ENCODE measurements around the gene ZNF628. TPM values are rescaled to one million over a fixed set of nuclear protein-coding genes. Genes with fewer than 3 reads are reported as not detected.

The ZNF628 gene
- total RNA-seq, 1 donor from 2014 or later: 7.4 TPM

DNA sequence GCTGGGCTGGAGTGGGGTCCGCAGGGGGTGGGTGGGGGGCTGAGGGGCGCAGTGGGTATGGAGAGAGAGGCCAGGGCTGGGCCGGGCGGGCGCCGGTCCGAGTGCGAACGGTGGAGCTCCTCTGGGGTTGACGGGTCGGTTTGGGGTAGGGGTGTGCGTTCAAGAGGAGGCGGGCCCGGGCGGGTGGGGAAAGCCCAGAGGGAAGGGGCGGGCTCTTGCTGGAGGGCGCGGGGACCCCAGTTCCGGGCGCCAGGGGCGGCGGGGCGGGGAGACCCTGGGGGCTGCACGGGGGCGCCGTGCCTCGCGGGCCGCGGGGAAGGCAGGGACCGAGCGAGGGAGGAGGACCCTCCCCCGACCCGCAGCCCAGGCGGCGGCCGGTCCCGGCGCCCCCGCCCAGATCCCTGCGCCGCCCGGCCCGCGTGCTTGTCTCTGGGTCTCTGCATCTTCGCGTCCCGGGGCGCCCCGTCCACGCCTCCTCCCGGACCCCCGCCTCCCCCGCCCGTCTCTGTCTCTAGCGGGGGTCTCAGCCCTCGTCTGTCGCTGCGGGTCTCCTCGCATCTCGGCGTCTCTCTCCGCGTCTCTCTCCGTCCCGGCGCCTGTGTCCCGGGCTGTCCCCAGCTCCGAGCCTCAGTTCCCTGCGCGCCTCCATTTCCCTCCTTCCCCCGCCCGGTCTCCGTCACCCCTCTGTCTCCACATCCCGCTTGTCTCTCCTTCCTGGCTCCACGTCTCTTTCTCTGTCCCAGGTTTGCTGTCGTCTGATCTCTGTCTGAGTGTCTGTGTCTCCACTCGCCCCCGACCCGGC lies 25.1 kb upstream of the ZNF628 start:
- DNase-seq (ENCODE audit: low spot score): no peak

DNA sequence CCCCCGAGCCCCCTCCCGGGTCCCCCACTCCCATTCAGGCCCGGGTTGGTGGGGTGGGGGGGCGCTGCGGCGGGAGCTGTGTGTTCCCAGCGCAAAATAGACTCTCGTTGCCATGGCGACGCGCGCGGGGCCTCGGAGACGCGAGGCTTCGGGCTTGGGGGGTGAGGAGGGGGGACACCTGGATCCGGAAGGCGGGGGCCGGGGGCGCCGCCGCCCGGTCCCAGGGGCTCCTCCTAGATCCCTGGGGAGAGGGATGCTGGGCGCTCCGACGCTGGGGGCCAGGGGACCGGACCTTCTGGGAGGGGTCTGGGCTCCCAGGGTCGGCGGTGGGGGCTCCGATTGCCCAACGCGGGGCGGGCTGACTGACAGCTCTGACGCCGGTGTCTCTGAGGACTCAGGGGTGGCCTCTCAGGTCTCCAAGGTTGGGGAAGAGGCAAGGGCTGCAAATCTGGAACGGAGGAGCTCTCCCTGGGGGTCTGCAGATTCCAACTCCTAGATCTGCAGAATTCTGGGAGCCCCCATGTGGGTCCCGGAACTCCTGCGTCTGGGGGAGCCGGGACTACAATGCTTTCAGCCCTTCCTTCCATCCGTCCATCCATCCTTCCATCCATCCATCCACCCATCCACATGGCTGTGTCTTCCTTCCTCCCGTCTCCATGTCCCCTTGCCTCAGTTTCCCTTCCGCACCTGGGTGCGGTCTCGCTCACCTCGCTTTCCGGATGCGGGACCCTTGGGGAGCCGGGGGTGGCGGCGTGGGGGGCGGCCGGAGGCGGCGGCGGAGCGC lies 24.3 kb upstream of the ZNF628 start:
- no peak for DNase-seq (ENCODE audit: low spot score)

DNA sequence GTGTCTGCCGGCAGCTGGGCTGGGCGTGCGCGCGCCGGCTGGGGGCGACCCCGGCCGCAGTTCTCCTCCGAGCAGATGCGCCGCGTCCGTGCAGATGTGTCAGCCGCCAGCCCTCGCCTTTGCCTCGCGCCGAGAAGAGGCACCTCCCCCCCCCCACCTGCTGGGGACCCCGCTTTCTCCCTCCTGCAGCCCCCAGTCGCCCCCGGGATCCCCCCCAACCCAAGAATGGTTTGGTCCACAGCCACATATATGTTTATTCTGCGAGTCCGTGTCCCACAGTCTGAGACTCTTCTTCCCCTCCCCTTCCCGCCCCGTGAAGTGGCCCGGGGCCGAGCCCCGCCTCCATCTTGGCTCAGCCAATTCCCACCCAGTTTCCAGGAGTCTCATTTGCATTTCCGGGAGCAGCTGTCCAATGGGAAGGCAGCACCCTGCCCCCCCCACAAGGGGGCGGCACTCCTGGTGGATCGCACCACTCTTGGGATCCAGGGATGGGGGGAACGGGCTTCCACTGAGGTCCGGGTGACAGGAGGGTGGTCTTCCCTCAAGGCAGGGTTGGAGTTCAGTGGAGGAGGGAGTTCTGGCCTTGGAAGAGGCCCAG lies 23.6 kb upstream of the ZNF628 start:
- DNase-seq (ENCODE audit: low spot score): no peak

DNA sequence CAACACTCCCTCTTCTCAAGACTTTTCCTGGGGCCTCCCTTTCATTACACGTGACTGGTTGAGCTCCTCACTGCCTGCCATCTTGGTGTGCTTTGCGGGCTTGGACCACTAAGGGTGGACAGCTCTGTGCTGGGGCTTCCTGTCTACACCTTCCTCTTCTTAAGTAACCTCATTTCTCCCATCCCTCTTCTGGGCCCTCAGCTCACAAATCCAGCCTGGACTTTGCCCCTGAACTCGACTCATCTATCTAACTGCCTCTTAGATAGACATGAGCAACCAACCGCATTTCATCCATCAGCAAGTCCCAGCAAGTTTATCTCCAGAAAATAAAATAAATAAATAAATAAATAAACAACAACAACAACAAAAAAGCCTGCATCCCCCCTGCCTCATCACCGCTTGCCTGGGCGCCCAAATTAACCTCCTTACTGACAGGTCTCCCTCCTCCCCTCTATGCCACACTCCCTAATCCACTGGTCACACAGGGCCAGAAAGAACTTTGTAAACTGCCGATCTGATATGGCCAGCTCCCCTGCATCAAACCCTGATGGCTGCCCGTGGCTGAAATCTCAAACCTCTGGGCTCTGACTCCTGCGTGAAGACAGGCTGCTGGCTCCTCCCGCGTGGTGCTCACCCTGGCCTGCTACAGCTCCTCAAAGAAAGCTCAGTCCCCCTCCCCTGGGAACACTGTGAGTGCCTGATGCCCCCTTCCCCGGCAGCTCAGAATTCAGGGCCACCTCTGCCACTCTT lies 22.7 kb upstream of the ZNF628 start:
- no peak for DNase-seq (ENCODE audit: low spot score)

DNA sequence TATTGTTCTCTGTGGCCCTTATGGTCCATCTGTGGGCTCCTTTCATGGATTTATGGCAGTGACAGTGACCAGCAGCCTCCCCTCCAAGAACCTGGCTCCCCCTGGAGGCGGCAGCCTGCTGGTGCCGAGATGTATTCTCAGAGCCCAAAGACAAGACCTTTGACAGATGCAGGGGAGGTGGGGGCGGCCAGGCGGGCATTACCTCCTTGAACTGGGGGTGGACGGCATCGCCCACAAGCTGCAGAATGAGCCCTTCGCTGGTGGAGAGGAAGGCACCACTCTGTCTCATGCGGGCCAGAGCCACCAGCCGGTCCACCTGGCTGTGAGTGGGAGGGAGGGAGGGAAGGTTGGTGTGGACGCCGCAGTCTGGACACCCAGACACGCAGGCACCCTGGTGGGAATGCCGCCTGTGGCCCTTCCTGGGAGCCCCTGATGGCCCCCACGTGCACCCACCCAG lies 21.6 kb upstream of the ZNF628 start:
- no peak for DNase-seq (ENCODE audit: low spot score)

DNA sequence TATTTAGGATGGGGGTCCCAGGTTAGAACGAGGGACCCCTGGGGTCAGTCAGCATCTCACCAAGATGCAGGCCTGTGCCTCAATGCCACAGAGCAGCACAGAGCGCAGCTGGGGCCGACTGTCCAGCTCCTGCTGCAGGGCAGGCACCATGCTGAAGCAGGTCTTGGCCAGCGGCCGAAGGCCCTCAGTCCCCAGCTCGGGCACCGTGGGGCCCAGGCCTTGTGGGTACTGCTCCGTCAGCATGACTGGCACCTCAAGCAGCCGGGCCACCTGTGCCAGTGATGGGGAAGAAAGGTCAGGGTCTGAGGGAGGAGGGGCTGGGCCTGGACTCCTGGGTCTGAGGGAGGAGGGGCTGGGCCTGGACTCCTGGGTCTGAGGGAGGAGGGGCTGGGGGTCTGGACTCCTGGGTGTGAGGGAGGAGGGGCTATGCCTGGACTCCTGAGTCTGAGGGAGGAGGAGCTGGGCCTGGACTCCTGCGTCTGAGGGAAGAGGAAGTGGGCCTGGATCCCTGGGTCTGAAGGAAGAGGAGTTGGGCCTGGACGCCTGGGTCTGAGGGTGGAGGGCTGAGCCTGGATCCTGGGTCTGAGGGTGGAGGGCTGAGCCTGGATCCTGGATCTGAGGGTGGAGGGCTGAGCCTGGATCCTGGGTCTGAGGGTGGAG lies 20.7 kb upstream of the ZNF628 start:
- DNase-seq (ENCODE audit: low spot score): no peak

DNA sequence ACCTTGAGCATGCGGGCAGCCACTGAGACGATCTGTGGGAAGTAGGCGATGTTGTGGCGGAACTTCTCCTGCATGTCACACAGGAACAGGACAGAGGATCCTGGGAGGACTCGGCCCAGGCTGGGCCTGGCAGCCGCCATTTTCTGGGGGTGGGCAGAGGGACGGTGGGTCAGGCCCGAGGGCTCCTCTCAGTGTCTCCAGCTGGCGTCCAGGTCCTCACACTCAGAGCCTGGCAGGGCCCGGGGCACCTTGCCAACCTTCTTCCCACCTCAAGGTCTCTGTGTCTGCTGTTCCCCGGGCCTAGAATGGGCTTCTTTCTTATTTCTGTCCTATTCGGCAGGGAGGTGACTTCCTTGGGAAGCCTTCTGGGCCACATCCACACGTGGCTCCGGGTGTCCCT lies 20.1 kb upstream of the ZNF628 start:
- DNase-seq (ENCODE audit: low spot score): no peak

DNA sequence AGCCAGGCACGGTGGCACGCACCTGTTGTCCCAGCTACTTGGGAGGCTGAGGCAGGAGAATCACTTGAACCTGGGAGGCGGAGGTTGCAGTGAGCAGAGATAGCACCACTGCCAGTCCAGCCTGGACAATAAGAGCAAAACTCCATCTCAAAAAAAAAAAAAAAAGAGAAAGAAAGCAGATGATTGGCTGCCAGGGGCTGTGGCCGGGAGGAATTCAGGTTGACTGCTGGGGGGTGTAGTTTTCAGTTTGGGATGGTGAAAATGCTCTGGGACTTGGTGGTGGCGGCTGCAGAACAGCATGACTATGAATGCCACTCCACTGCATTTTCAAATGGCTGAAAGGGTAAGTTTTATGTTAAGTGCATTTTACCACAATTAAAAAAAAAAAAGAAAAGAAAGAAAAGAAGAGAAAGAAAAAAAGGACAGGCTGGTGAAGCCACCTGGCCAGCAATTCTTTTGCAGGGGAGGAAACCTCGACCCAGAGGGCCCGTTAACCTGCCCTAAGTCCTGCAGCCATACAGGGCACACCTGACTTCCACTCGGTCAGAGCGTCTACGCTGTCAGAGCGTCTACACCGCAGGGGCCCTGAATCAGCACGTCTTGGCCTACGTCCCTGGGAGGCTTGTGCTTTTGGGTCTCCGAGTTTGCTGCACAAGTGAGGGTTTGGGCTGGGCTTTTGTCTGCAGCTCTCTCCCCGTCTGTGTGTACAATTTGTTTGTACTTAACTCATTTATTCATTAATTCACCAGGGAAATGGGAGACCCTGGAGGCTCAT lies 18.5 kb upstream of the ZNF628 start:
- no peak for DNase-seq (ENCODE audit: low spot score)

DNA sequence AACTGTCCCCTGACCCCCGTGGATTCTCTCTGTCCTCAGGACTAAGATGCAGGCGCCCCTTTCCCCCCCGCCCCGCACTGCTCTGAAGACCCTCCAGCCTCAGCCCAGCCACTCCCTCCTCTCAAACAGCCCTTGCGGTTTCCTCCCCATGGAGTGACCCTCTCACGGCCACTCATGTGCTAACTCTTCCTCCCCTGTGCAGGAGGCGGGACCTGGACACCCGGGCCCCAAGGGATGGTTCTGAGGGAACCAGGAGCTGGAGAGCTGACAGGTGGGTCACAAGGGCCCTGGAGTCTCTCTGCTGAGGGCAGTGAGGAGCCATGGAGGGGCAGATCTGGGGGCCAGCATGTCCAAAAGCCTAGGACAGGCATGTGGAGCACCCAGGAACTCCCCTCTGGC lies 16.9 kb upstream of the ZNF628 start:
- DNase-seq (ENCODE audit: low spot score): no peak

DNA sequence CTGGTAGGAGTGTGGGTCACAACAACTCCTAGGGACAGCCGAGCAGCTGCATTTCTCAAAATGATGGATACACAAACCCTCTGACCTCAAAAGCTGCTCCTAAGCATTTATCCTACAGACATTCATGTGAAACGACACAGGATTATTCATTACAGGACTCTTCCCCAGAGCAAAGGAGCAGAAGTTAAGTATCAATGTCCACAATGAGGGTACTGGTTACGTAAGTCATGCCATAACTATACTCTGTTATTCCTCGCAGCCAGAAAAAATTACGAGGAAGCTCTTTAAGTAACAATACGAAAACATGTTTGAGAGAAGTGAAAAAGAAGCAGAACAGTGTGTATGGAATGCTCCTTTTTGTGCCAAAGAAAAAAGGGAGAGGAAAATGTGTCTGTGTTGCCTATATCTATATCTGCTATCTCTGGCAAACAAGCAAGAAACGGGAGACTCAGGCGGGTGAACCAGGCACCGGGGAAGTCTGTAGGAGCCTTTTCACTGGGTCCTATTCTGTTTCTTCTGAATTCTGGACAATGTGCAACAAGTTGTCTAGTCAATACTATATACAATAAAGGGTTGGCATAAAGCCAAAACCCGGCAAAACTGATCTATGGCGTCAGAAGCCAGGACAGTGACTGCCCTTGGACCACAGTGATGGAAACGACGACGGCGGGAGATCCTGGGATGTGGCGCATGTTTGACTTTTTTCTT lies 16.3 kb upstream of the ZNF628 start:
- DNase-seq (ENCODE audit: low spot score): no peak

DNA sequence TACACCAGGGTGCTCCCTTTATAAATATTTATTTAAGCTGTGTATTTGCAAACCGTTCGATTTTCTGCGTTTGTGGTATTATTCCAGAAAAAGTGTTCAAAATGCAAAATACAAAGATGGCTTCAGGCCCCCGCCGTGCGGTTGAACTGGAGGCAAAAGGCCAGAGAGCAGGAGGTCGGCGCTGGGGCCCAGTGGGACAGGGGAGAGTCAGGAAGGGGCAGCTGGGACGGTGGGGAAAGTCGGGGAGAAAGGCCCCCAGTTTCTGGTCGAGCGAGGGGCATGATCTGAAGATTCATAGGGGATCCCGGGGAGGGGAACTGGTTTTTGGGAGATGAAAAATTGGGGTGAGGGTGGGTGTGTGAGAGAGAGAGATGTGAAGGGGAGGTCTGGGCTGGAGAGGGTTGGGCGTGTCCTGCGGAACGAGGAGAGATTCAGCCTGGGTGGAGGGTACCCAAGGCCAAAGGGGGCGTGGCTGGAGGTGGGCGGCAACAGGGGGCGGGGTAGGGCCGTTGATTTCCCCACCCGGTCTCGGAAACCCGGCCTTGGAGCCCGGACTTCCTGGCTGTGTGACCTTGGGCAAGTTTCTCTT lies 15.7 kb upstream of the ZNF628 start:
- peak; percentile 91 for DNase-seq (ENCODE audit: low spot score)

DNA sequence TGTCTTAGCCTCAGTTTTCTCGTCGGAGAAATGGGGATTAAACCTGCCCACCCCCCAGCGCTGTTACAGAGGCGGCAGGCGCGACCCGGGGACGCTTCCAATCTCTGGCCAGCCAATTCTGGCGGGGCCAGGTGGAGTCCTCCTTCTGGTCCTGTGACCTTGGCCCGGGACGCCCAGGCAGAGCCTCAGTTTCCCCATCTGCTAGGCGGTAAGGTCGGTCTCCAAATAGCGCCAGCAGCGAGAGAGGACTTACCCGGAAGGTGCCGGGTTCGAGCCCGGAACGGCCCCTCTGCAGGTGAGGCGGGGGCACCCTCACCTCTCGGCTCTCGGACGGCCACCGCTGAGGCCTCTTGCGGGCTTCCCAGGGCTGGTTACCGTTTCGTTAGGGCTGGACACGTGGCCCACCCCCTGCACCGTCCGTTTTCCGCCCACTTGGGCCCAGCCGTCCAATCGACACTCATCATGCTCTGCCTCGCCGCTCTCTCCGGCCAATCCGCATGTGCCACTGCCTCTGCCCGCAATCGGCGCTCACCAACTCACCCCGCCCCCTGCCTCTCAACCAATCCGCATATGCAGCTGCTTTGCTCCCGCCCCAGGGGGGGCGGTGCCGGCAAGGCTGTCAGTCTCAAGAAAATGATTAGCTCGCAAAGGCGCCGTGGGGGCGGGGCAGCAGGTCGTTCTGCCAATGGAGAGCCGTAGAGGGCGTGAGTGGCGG lies 15.0 kb upstream of the ZNF628 start, which contains the start of gene ISOC2:
Gene ISOC2, minus strand, starts transcription at position 384 of the 715 bp plus-strand sequence. CDS start 5,156 bp downstream, outside the sequence.
- peak; percentile 100 for DNase-seq (ENCODE audit: low spot score)

DNA sequence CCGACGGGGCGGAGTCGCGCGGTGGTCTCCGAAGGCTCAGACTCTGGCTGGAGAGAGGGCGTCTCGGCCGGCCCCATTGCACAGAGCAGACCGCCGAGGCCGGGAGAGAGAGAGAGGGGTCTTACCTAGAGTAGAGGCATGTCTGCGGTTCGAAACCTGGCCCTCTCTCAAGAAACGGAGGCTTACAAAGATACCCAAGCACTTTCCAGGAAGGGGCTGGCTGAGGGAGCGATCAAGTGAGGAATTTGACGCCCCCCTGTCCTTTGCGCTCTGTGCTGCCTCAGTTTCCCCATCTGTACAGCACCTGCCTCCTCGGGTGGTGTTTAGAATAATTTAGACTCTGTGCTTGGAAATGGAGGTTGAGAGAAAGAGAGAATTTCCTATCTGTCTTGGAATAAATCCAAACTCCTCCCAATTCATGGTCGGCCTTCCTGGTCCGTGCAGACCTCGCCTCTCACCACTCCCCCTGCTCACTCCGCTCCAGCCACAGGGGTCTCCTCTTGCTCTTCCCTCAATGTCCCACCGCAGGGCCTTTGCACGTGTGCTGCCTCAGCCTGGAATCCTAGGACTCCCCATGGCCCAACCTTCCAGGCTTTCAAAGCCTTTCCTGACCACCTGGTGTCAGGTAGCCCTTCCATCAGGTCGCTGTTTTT lies 14.3 kb upstream of the ZNF628 start:
- no peak for DNase-seq (ENCODE audit: low spot score)

DNA sequence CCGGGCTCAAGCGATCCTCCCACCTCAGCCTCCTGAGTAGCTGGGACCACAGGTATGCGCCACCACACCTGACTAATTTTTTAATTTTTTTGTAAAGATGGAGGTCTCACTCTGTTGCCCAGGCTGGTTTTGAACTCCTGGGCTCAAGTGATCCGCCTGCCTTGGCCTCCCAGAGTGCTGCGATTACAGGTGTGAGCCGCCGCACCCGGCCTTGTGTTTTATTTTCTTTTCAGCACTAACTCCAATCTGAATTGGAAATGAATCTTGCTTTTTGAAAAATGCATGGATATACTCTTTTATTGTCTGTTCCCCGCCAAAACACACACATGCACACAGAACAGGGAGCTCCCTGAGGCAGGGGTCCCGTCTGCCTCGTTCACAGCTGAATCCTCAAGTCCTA lies 13.7 kb upstream of the ZNF628 start:
- DNase-seq (ENCODE audit: low spot score): no peak

DNA sequence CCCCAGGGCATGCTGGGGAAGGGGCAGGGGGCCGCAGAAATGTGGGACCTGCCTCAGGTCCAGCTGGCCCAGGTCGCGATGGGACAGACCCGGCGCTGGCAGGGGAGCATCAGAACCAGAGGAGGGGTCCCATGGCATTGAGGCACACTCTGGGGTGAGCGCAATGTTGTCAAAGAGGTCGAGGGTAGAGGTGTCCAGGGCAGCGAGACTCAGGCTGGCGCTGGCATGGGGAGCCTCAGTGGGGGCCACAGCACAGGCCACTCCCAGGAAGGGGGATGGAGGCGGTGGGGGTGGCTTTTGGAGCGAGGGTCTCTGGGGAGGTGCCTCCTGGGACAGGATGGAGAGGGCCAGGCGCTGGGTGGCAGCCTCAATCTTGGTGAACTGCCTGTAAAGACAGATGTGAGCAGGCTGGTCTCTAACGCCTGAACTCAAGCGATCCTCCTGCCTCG lies 12.8 kb upstream of the ZNF628 start:
- DNase-seq (ENCODE audit: low spot score): no peak

DNA sequence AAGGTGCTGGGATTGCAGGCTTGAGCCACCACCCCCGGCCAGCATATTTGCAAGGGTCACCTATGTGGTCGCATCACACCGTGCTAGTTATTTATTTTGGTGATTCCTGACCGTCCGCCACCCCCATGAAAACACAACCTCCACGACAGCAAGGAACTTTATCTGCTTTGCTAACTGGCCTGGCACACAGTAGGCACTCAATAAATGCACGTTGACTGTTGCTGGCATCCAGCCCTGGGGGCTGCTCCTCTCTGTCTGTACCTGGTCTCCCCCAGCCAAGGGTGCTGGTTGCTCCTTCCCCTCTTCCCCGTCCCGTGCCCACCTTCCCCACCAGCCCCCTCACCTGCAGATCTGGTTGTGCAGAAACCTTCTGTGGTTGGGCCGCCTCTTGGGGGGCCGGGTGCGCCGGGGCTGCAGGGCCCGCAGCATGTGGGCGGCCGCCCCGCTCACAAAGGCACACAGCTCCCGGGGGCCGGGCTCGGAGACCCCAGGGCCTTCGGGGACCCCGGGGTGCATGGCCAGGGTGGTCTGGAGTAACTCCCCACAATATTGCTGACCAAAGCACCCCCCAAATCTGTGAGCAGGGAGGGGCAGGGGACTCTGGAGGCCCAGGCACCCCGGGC lies 12.3 kb upstream of the ZNF628 start:
- DNase-seq (ENCODE audit: low spot score): no peak

DNA sequence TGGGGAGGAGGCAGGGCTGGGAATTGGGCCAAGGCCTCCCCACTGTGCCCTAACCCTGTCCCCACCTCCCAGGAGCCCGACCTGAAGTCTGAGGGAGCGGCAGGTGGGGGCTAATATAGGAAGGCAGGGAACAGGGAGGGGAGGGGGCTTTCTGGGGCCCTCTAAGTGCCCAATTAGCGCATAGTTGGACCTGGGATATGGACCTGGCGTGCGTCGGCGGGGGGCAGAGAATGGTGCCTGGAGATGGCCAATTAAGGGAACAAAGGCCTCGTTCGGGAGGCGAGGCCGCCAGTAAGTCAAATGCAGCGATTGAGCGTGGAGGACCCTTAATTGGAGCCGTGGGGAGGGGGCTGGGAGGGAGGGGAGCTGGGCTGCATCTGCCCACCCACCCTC lies 11.8 kb upstream of the ZNF628 start, which contains the start of gene C19orf85:
Gene C19orf85, minus strand, starts transcription at position 90 of the 393 bp plus-strand sequence. CDS start 197 bp downstream, outside the sequence.
- no peak for DNase-seq (ENCODE audit: low spot score)
